Measurements from ENCODE around the gene EMC6.
"Not testable (repeated sequence)": the region's sequence is repeated elsewhere in the genome, so short reads cannot be mapped to it uniquely, and the experiment has no call there.

The EMC6 gene

GRCh38 chr17:3704931-3705717 is 36.5 kb downstream of the EMC6 start:
- Histone ChIP-seq H3K9ac (no peak overlapping the region), H3K4me3 (ENCODE audit: low read depth, low read length) (no peak overlapping the region), H3K27ac (no peak overlapping the region), H3K79me2 (no peaks in the 10 kb centered on the region), H3K4me1 (no peaks in the 10 kb centered on the region), H3K27me3 (ENCODE audit: control insufficient read depth, insufficient read depth, low read length) (no peaks in the 10 kb centered on the region), H3K9me3 (ENCODE audit: control insufficient read depth, low read length) (no peaks in the 10 kb centered on the region), H3K36me3 (ENCODE audit: control insufficient read depth, insufficient read depth, low read length) (no peaks in the 10 kb centered on the region), H2AFZ (no peak overlapping the region), H3K4me2 (ENCODE audit: low read length) (no peak overlapping the region)
- TF ChIP-seq, protein P1, sequence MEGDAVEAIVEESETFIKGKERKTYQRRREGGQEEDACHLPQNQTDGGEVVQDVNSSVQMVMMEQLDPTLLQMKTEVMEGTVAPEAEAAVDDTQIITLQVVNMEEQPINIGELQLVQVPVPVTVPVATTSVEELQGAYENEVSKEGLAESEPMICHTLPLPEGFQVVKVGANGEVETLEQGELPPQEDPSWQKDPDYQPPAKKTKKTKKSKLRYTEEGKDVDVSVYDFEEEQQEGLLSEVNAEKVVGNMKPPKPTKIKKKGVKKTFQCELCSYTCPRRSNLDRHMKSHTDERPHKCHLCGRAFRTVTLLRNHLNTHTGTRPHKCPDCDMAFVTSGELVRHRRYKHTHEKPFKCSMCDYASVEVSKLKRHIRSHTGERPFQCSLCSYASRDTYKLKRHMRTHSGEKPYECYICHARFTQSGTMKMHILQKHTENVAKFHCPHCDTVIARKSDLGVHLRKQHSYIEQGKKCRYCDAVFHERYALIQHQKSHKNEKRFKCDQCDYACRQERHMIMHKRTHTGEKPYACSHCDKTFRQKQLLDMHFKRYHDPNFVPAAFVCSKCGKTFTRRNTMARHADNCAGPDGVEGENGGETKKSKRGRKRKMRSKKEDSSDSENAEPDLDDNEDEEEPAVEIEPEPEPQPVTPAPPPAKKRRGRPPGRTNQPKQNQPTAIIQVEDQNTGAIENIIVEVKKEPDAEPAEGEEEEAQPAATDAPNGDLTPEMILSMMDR (IDR thresholded peaks at IDR 0.05) = no peak

GRCh38 chr17:3705718-3705984 is 37.0 kb downstream of the EMC6 start:
- not testable (repeated sequence) for H3K4me2 ChIP-seq (ENCODE audit: low read length); H3K27me3 ChIP-seq (ENCODE audit: control insufficient read depth, insufficient read depth, low read length); H3K79me2 ChIP-seq; H2AFZ ChIP-seq; H3K4me1 ChIP-seq; H3K4me3 ChIP-seq (ENCODE audit: low read depth, low read length); H3K36me3 ChIP-seq (ENCODE audit: control insufficient read depth, insufficient read depth, low read length); H3K27ac ChIP-seq; H3K9me3 ChIP-seq (ENCODE audit: control insufficient read depth, low read length); H3K9ac ChIP-seq

DNA sequence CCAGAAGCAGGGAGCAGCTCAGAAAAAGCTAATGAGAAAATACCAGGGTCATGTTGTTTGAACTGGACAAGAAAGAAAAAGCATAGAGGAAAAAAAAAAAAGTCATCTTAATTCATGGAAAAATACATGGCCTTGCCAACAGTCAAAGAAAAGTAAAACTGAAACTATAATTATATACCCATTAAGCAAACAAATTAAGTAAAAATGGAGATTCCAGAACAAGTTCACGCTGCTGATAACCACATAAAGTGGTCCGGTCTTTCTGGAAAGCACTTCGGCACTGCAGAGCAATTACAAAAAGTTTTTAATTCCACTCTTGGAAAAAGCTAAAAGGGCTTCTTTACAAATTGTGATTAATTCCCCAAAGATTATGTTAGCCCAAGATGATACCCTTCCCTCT is 39.8 kb downstream of the EMC6 start:
- TF ChIP-seq, protein P1 (IDR thresholded peaks at IDR 0.05) = no peak
- Histone ChIP-seq H3K27me3 (ENCODE audit: control insufficient read depth, insufficient read depth, low read length) (no peaks in the 10 kb centered on the region), H2AFZ (no peak overlapping the region), H3K4me2 (ENCODE audit: low read length) (no peak overlapping the region), H3K36me3 (ENCODE audit: control insufficient read depth, insufficient read depth, low read length) (no peaks in the 10 kb centered on the region), H3K79me2 (no peaks in the 10 kb centered on the region), H3K9ac (no peak overlapping the region), H3K27ac (no peak overlapping the region), H3K9me3 (ENCODE audit: control insufficient read depth, low read length) (no peaks in the 10 kb centered on the region), H3K4me1 (no peaks in the 10 kb centered on the region), H3K4me3 (ENCODE audit: low read depth, low read length) (no peak overlapping the region)

DNA sequence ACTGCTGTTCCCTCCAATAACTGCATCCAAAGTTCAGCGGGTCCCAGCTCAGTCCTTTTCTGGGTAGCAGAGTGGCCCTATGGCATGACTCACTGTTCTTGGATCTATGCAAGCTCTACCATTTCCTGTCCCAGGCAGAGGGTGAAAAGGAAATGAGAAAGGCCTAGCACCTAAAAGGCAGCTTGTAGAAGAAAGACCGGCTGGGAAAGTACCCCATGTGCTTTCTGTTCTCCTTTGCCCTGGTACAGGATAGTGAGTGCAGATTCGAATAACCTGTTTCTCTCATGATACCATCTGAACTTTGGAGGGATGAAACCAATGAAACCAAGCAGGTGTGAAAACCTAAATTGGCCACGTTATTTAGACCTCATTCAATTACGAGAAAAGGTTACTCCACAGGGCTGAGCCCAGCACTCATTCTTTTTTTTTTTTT is 42.4 kb downstream of the EMC6 start:
- Histone ChIP-seq H3K4me3 (ENCODE audit: low read depth, low read length) (no peak overlapping the region), H3K79me2 (no peaks in the 10 kb centered on the region), H3K9ac (no peak overlapping the region), H3K9me3 (ENCODE audit: control insufficient read depth, low read length) (no peaks in the 10 kb centered on the region), H3K27ac (no peak overlapping the region), H3K36me3 (ENCODE audit: control insufficient read depth, insufficient read depth, low read length) (no peaks in the 10 kb centered on the region), H3K4me1 (no peaks in the 10 kb centered on the region), H3K27me3 (ENCODE audit: control insufficient read depth, insufficient read depth, low read length) (no peaks in the 10 kb centered on the region), H2AFZ (no peak overlapping the region), H3K4me2 (ENCODE audit: low read length) (no peak overlapping the region)
- TF ChIP-seq, protein P1 (IDR thresholded peaks at IDR 0.05) = no peak

DNA sequence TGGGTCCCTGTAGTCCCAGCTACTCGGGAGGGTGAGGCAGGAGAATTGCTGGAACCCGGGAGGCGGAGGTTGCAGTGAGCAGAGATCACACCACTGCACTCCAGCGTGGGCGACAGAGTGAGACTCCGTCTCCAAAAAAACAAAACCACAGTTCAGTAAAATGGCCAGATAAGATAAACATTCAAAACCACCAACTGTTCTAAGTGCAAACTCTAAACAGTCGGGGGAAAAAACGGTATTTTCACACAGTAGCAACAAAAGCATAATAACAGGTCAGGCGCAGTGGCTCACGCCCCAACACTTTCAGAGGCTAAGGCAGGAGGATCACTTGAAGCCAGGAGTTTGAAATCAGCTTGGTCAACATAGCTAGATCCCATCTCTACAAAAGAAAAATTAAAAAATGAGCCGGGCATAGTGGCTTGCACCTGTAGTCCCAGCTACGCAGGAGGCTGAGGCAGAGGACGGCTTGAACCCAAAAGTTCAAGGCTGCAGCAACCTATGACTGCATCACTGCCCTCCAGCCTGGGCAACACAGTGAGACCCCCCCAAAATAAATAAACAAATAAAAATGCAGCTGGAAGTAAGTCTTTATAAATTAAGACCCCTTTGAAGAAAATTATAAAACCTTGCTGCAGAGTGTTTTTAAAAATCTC is 44.3 kb downstream of the EMC6 start:
- no peak overlapping the region for H3K4me2 ChIP-seq (ENCODE audit: low read length)
- TF ChIP-seq, protein P1 (IDR thresholded peaks at IDR 0.05) = no peak
- H2AFZ ChIP-seq = no peak overlapping the region
- no peaks in the 10 kb centered on the region for H3K4me1 ChIP-seq
- H3K9me3 ChIP-seq (ENCODE audit: control insufficient read depth, low read length) = no peaks in the 10 kb centered on the region
- no peak overlapping the region for H3K27ac ChIP-seq
- no peaks in the 10 kb centered on the region for H3K79me2 ChIP-seq
- no peak overlapping the region for H3K9ac ChIP-seq
- no peaks in the 10 kb centered on the region for H3K27me3 ChIP-seq (ENCODE audit: control insufficient read depth, insufficient read depth, low read length)
- H3K36me3 ChIP-seq (ENCODE audit: control insufficient read depth, insufficient read depth, low read length) = no peaks in the 10 kb centered on the region
- H3K4me3 ChIP-seq (ENCODE audit: low read depth, low read length) = no peak overlapping the region

All from parathyroid adenoma (tissue), 2 donors.